PFSK-1 (cell line): ENCODE measurements around the gene ISOC1.

Source experiments
- FOXP2 ChIP-seq: optimal IDR thresholded peaks from 2 replicates; pipeline ENCODE3; 2011; ENCODE audit warnings: borderline replicate concordance, control low read depth, inconsistent platforms; ENCODE audit not compliant: insufficient read depth; ENCODE audit errors: extremely low read length, extremely low read depth
- POLR2AphosphoS5 ChIP-seq: IDR thresholded peaks from 2 replicates; pipeline ENCODE4 v1.6.1; 2012; ENCODE audit warnings: low read depth, mild to moderate bottlenecking, control low read depth, low read length, moderate library complexity
- REST ChIP-seq, 2 experiments: IDR thresholded peaks; 2 replicates each; pipeline versions ENCODE4 v1.6.1 to v1.8.0; 2011 to 2012; ENCODE audit warnings: low read depth in 2 of 2, low read length in 2 of 2, control low read depth in 1 of 2, inconsistent platforms in 1 of 2, mild to moderate bottlenecking in 1 of 2, moderate library complexity in 1 of 2; ENCODE audit not compliant: insufficient read depth in 1 of 2
- SIN3A ChIP-seq: IDR thresholded peaks from 2 replicates; pipeline ENCODE4 v1.6.1; 2012; ENCODE audit warnings: mild to moderate bottlenecking, low read length, moderate library complexity, borderline replicate concordance; ENCODE audit not compliant: insufficient read depth
- TAF1 ChIP-seq: IDR thresholded peaks from 2 replicates; pipeline ENCODE4 v1.6.1; 2012; ENCODE audit warnings: low read length, control low read depth, borderline replicate concordance; ENCODE audit not compliant: insufficient read depth

ISOC1 gene

GRCh38 chr5:129051283-129051682, 43.3 kb upstream of the ISOC1 start:
- TF ChIP-seq TAF1 (no peak), POLR2AphosphoS5 (no peak), FOXP2 (no peak), REST (IDR thresholded peaks at IDR 0.05; ENCODE audit: insufficient read depth in 1 of 2, low read depth in 2 of 2, low read length in 2 of 2) (no peak), SIN3A (no peak)

- TF ChIP-seq TAF1 (no peak), FOXP2 (no peak), SIN3A (no peak), REST (IDR thresholded peaks at IDR 0.05; ENCODE audit: insufficient read depth in 1 of 2, low read depth in 2 of 2, low read length in 2 of 2) (no peak), POLR2AphosphoS5 (no peak)
Measured at GRCh38 chr5:129053438-129053837, 41.1 kb upstream of the ISOC1 start.

DNA sequence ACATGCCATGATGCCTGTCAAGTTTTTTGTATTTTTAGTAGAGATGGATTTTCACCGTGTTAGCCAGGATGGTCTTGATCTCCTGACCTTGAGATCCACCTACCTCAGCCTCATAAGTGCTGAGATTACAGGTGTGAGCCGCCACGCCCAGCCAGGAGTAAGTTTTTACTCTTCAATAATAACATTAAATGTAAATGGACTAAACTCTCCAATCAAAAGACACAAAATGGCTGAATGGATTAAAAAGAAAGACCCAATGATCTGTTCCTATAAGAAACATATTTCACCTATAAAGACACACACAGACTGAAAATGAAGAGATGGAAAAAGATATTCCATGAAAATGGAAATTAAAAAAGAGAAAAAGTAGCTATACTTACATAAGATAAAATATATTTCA, 37.2 kb upstream of the ISOC1 start:
- TF ChIP-seq SIN3A = no peak
- TF ChIP-seq FOXP2 = no peak
- no peak for TF ChIP-seq REST (IDR thresholded peaks at IDR 0.05; ENCODE audit: insufficient read depth in 1 of 2, low read depth in 2 of 2, low read length in 2 of 2)
- TF ChIP-seq TAF1 = no peak
- TF ChIP-seq POLR2AphosphoS5 = no peak

GRCh38 chr5:129061849-129062248, 32.7 kb upstream of the ISOC1 start:
- TF ChIP-seq REST (IDR thresholded peaks at IDR 0.05; ENCODE audit: insufficient read depth in 1 of 2, low read depth in 2 of 2, low read length in 2 of 2) (no peak), FOXP2 (no peak), POLR2AphosphoS5 (no peak), SIN3A (no peak), TAF1 (no peak)
